Body of pancreas (tissue), 4 donors: ENCODE data around the gene SNED1. TPM values are rescaled to one million over a fixed set of nuclear protein-coding genes. Genes with fewer than 3 reads are reported as not detected.

ENCODE experiments used
- ATAC-seq: fragments of 150-250 bp; one replicate; pipeline ENCODE4 v1.9.1; 2016
- DNase-seq, 4 donors: peaks; one replicate each; pipeline ENCODE4 v3.0.0-alpha.2; 2019
- H3K27ac ChIP-seq, 4 donors: fragments of 200-600 bp; sonication (generic); 1 replicate in 3 of 4; 2 replicates in 1 of 4; pipeline versions ENCODE4 v1.5.1 to v1.6.1; 2016 to 2019; ENCODE audit warnings: mild to moderate bottlenecking in 1 of 4, mixed read lengths in 1 of 4, moderate library complexity in 1 of 4
- H3K27me3 ChIP-seq, 2 donors: fragments of 200-600 bp; sonication (generic); one replicate each; pipeline ENCODE4 v1.6.0; 2016; ENCODE audit warnings: mild to moderate bottlenecking in 1 of 2
- H3K36me3 ChIP-seq, 2 donors: fragments of 200-600 bp; sonication (generic); replicated peaks in 1 of 2; 2 replicates each; pipeline ENCODE4 v1.5.1; 2016; ENCODE audit warnings: low read depth in 2 of 2; ENCODE audit not compliant: insufficient read depth in 1 of 2
- H3K4me1 ChIP-seq: fragments of 200-600 bp; sonication (generic); one replicate; pipeline ENCODE4 v1.6.0; 2016
- H3K4me3 ChIP-seq, 2 donors: fragments of 200-600 bp; sonication (generic); 1 replicate in 1 of 2; 2 replicates in 1 of 2; pipeline ENCODE4 v1.5.1; 2016 to 2019
- H3K9me3 ChIP-seq, 3 donors: fragments of 200-600 bp; sonication (generic); 1 replicate in 2 of 3; 2 replicates in 1 of 3; pipeline ENCODE4 v1.5.1; 2016
- CTCF ChIP-seq, 7 experiments: fragments of 450-650 bp in 4 of 7; fragments of 200-600 bp in 3 of 7; sonication (generic) in 3 of 7; IDR thresholded peaks; one replicate each; pipeline ENCODE4 v1.5.1; 2016 to 2019; ENCODE audit warnings: antibody characterized with exemption in 7 of 7
- POLR2A ChIP-seq, 3 donors: fragments of 450-650 bp; IDR thresholded peaks; one replicate each; pipeline ENCODE4 v1.6.1; 2016; ENCODE audit warnings: antibody characterized with exemption in 3 of 3, mild to moderate bottlenecking in 2 of 3
- WGBS, 2 donors: methylation state at CpG; one replicate each; pipeline ENCODE4 v1.1.5; 2017; 5-methylcytosine and 5-hydroxymethylcytosine counted together
- intact Hi-C: fragments of 100-400 bp; cut with DNase I; formaldehyde crosslinking; loops from one replicate; pipeline ENCODE4 v1.15.1; 2023
- total RNA-seq, 2 donors: library from RNA; depleted of rRNA; stranded (reverse); fragments of >200 nt; gene quantifications; one replicate each; pipeline ENCODE4 v1.1.0, GENCODE V29; 2016

SNED1 gene
- total RNA-seq, 2 donors from 2014 or later, result 13.5 to 33.0 TPM

DNA sequence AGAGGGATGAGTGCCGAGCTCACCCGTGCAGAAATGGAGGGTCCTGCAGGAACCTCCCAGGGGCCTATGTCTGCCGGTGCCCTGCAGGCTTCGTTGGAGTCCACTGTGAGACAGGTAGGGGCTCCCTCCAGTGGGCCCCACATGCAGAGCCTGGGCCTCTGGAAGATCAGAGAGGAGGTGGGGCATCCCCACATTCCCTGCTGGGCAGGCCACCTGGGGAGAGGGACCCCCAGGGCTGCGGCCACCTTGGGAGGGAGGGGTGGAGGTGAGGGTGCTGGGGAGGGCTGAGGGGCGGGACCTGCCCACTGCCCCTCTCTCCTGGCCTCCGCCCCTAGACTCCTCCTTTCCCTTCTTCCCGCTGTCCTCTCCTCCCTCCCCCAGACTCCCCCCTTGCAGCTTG, 65.2 kb downstream of the SNED1 start:
- ATAC-seq, result peak; percentile 43
- H3K36me3 ChIP-seq, result no peaks in the 10 kb centered on the region
- 27 to 47% methylated on average over 2 to 8 of the region's 8 CpGs for WGBS, 2 donors
- no peaks in the 10 kb centered on the region for H3K27me3 ChIP-seq
- no peaks in the 10 kb centered on the region for H3K9me3 ChIP-seq
- intact Hi-C loops, result no loop called here
- DNase-seq, result peak in 3 of 4 donors; percentile 21 to 37 (median 33)
- peak overlapping the region in 2 of 4 donors; percentile 58 to 59 for H3K27ac ChIP-seq
- peak overlapping the region in 1 of 2 donors; percentile 0 for H3K4me3 ChIP-seq
- TF ChIP-seq POLR2A (IDR thresholded peaks at IDR 0.05) (no peak), CTCF (IDR thresholded peaks at IDR 0.05) (peak in 1 of 7 experiments; percentile 31)
- peaks cover 18% of the 10 kb centered on the region for H3K4me1 ChIP-seq

DNA sequence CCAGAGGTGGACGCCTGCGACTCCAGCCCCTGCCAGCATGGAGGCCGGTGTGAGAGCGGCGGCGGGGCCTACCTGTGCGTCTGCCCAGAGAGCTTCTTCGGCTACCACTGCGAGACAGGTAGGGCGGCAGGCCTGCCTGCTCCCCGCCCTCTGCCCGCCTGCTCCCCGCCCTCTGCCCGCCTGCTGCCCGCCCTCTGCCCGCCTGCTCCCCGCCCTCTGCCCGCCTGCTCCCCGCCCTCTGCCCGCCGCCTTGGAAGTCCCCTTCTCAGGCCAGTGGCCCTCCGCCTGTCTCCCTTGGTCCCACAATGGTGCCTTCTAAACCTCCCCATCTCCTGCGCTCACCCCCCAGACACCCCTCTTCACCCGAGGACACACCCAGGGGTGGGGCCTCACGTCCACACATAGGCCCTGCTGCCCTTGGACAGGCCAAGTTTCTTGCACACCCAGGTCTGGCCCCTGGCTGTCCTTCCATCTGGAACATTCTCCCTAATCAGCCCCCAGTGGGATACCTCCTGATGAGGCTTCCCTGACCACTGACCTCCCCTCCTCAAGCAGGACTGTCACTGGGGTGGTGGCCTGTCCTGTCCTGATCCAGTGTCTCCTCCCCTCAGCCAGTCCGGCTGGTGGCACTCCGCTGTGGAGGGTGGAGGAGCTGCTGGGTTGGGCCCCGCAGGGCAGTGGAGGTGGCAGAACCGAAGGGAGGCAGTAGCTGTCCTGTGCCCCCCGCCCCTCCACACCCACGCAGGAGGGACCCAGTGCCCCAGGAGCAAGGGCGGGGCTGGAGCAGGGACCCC, 65.8 kb downstream of the SNED1 start:
- Histone ChIP-seq H3K9me3 (no peaks in the 10 kb centered on the region), H3K4me3 (peak overlapping the region in 1 of 2 donors; percentile 0), H3K4me1 (peaks cover 18% of the 10 kb centered on the region), H3K36me3 (no peaks in the 10 kb centered on the region), H3K27me3 (no peaks in the 10 kb centered on the region), H3K27ac (peak overlapping the region in 2 of 4 donors; percentile 58 to 59)
- DNase-seq, result peak; percentile 65 to 78 (median 70)
- intact Hi-C loops, result no loop called here
- peak; percentile 86 for ATAC-seq
- WGBS, 2 donors, result 19 to 33% methylated on average over 10 to 28 of the region's 32 CpGs
- peak in 2 of 3 donors; percentile 56 to 74 for TF ChIP-seq POLR2A (IDR thresholded peaks at IDR 0.05)
- TF ChIP-seq CTCF (IDR thresholded peaks at IDR 0.05), result no peak

DNA sequence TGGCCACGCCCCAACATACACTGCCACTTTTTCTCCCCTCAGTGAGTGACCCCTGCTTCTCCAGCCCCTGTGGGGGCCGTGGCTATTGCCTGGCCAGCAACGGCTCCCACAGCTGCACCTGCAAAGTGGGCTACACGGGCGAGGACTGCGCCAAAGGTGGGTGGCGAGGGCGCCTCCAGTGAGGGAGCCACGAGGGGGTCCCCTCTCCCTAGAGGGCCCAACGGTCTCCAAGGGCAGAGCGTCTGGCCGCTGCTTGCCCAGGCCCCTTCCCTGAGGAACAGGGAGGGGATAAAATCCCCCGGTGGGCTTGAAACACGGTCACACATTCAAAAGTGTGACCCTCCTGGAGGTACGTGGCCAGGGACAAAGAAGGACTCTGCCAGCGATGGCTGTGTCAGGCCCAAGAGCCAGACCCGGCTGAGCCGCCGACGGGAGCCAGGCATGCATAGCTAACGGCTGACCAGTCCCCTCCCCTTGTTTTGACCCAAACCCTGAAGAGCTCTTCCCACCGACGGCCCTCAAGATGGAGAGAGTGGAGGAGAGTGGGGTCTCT, 66.5 kb downstream of the SNED1 start:
- WGBS, 2 donors, result 90 to 95% methylated on average over 10 to 23 of the region's 23 CpGs
- Histone ChIP-seq H3K9me3 (no peaks in the 10 kb centered on the region), H3K36me3 (no peaks in the 10 kb centered on the region), H3K4me3 (no peak overlapping the region), H3K27me3 (no peaks in the 10 kb centered on the region), H3K4me1 (peaks cover 18% of the 10 kb centered on the region), H3K27ac (no peak overlapping the region)
- no peak for ATAC-seq
- intact Hi-C loops, result no loop called here
- no peak for TF ChIP-seq POLR2A (IDR thresholded peaks at IDR 0.05)
- no peak for TF ChIP-seq CTCF (IDR thresholded peaks at IDR 0.05)
- DNase-seq, result peak in 1 of 4 donors; percentile 19

GRCh38 chr2:241065355-241065803, 67.0 kb downstream of the SNED1 start:
- DNase-seq, result no peak

More at GRCh38 chr2:241065355-241065803, 67.0 kb downstream of the SNED1 start:
- no peak for TF ChIP-seq CTCF (IDR thresholded peaks at IDR 0.05)
- TF ChIP-seq POLR2A (IDR thresholded peaks at IDR 0.05), result no peak
- Histone ChIP-seq H3K9me3 (no peaks in the 10 kb centered on the region), H3K4me1 (peaks cover 18% of the 10 kb centered on the region), H3K27ac (no peak overlapping the region), H3K27me3 (no peaks in the 10 kb centered on the region), H3K4me3 (no peak overlapping the region), H3K36me3 (no peaks in the 10 kb centered on the region)
- ATAC-seq, result no peak
- intact Hi-C loops, result no loop called here
- 92% methylated on average over 25 to 27 of the region's 27 CpGs for WGBS, 2 donors
